HG02938 (cell line): ENCODE results near the gene ICE2.
"Not testable (repeated sequence)": the region's sequence is repeated elsewhere in the genome, so short reads cannot be mapped to it uniquely, and the experiment has no call there.

ENCODE experiments used
- ATAC-seq: cut with Tn5 transposase; IDR thresholded peaks from one replicate; pipeline ENCODE4 v1.9.1; 2021; ENCODE audit warnings: mild to moderate bottlenecking, moderate library complexity; ENCODE audit not compliant: unreplicated experiment

The ICE2 gene

GRCh38 chr15:60412807-60413206, 66.1 kb downstream of the ICE2 start:
- ATAC-seq: not testable (repeated sequence)

GRCh38 chr15:60411774-60412425, 67.0 kb downstream of the ICE2 start:
- ATAC-seq: no peak

- ATAC-seq: not testable (repeated sequence)
Observed at GRCh38 chr15:60410350-60410749, 68.6 kb downstream of the ICE2 start.

GRCh38 chr15:60408463-60408981, 70.4 kb downstream of the ICE2 start:
- peak; percentile 61 for ATAC-seq

GRCh38 chr15:60407415-60407805, 71.5 kb downstream of the ICE2 start:
- no peak for ATAC-seq

GRCh38 chr15:60406513-60407414, 72.2 kb downstream of the ICE2 start:
- no peak for ATAC-seq

- ATAC-seq: no peak
Observed at GRCh38 chr15:60405399-60405798, 73.5 kb downstream of the ICE2 start.

GRCh38 chr15:60404351-60404750, 74.6 kb downstream of the ICE2 start:
- not testable (repeated sequence) for ATAC-seq

GRCh38 chr15:60400944-60401343, 78.0 kb downstream of the ICE2 start:
- ATAC-seq: no peak

GRCh38 chr15:60399931-60400330, 79.0 kb downstream of the ICE2 start:
- no peak for ATAC-seq

GRCh38 chr15:60399246-60399915, 79.6 kb downstream of the ICE2 start:
- no peak for ATAC-seq

GRCh38 chr15:60397772-60398445, 81.0 kb downstream of the ICE2 start, which contains the start of gene ANXA2:
Gene ANXA2 (minus strand): TSS chr15:60397986. CDS start chr15:60386075, 11,911 bp downstream.
- ATAC-seq: peak; percentile 74

- ATAC-seq: peak; percentile 69
Observed at GRCh38 chr15:60396958-60397771, 81.8 kb downstream of the ICE2 start.

GRCh38 chr15:60396560-60396957, 82.4 kb downstream of the ICE2 start:
- ATAC-seq: no peak

GRCh38 chr15:60396100-60396499, 82.8 kb downstream of the ICE2 start:
- no peak for ATAC-seq

GRCh38 chr15:60395276-60396011, 83.5 kb downstream of the ICE2 start:
- no peak for ATAC-seq

GRCh38 chr15:60394689-60395097, 84.2 kb downstream of the ICE2 start:
- no peak for ATAC-seq

GRCh38 chr15:60392986-60393790, 85.8 kb downstream of the ICE2 start:
- no peak for ATAC-seq
